GM19025 (cell line): ENCODE data around the gene USHBP1.

Source experiments
- ATAC-seq: cut with Tn5 transposase; IDR thresholded peaks from one replicate; pipeline ENCODE4 v1.9.1; 2021; ENCODE audit warnings: mild to moderate bottlenecking, low read depth, moderate library complexity; ENCODE audit not compliant: unreplicated experiment

The USHBP1 gene

DNA sequence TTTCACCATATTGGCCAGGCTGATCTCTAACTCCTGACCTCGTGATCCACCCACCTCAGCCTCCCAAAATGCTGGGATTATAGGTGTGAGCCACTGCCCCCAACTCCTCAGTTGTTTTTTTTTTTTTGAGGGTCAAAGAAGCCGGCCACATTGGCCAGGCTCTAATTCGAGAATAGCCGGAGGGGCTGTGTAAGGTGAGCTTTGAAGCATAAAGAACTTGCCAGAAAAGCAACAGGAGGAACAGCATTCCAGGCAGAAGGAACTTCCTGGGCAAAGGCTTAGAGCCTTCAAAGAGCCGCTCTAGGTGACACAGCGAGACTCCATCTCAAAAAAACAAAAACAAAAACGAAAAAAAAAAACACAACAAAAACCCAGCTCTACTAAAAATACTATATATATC lies 1.5 kb upstream of the USHBP1 start:
- no peak for ATAC-seq

GRCh38 chr19:17263712-17264640 lies 569 bp downstream of the USHBP1 start:
- no peak for ATAC-seq

- no peak for ATAC-seq
Measured at GRCh38 chr19:17262557-17262956, 2.0 kb downstream of the USHBP1 start.

DNA sequence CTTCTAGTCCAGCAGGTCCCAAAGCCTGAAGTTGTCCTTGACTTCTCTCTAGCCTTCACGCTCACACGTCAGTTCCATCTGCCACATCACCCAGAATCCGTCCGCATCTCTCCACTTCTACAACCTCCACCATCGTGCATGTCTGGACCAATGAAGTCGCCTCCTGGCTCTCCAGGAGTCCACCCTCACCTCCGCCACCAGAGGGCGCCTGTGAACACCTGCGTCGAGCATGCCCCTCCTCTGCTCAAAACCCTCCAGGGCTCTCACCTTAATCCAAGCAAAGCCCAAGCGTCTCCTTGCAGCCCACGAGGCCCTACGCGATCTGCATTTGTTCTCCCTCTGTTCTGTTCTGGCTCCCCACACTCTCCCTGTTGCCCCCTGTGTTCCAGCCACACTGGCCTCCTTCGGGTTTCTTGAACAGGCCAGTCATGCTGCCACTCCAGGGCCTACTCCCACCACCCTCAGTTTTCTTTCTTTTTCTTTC lies 3.7 kb downstream of the USHBP1 start:
- ATAC-seq: peak; percentile 70

DNA sequence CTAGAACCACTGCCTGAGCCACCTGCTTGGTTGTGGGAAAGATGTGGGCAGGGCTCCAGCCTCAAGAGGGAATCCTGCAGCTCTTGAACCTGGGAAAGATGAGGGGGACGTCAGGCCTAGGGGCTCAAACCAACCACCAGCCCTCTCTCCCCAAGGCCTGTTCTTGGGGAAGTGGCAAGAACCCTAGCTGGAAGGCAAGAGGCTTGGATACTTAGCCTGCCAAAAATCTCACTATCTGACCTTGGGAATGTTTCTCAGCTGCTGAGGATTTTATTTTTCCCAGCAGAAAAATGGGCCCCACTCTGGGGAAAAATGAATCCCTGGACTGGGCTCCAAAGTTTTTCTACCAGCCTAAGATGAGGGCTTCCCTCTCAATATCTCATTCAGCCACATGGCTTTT lies 4.6 kb downstream of the USHBP1 start:
- ATAC-seq: no peak

DNA sequence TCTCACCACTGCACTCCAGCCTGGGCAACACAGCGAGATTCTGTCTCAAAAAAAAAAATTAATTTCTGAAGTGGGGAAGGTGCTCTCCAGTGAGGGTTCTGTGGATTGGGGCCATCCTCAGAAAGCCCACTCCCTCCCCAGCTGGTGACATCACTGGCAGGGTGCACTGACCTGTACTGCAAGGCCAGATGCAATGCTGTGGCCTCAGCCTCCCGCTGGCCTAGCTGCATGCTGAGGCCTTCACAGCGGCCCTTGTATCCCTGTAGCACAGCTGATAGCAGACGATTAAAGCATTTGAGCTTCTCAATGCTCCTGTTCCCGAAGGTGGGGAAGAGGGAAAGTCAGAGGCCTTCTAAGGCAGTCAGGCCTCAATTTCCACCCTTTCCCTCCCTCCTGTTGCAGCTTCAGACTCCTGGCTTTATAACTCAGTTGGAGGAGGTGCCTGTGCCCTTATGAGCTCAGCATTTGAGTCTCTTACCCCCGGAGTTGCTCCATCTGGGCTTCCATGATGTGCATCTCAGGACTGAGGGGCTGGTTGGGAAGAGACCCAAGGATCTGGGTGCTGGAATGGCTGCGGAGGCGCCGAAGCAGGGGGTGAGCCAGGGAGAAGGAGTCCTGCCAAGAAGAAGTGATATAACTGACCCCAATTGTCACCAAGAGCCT lies 5.3 kb downstream of the USHBP1 start:
- no peak for ATAC-seq

DNA sequence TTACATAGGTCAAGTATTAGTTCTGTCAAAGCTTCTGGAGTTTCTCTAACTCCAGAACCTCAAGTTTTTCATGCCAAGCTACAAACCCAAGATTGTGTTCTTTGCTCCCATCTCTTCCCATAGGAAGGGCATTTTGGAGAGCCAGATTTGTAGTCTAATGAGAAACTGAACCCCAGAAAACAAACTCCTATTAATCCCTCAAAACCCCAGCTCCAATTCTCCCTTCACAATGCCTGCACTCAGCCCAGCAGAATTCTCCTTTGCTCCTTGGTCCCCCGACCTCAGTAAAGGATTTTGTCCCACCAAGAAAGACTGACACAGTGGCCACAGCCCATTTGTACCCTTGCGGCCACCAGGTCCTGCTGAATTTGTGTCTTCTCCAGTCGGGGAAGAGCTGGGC lies 8.4 kb downstream of the USHBP1 start:
- ATAC-seq: no peak

DNA sequence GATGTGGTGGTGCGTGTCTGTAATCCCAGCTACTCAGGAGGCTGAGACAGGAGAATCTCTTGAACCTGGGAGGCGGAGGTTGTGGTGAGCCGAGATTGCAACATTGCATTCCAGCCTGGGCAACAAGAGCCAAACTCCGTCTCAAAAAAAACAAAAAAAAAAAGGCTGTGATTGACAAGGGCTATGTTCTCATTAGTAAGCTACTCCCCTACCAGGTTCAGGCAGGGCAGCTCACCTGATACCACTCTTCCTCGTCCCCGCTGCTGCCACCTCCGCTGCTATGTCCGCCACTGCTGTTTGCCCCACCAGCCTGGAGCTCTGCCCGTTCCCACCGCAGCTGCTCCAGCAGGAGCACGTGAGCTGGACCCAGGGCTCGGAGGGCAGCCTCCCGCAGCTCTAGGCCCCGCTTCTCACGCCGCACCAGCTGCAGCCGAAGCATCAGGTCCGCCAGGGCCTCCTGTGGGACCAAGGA lies 9.4 kb downstream of the USHBP1 start:
- no peak for ATAC-seq

DNA sequence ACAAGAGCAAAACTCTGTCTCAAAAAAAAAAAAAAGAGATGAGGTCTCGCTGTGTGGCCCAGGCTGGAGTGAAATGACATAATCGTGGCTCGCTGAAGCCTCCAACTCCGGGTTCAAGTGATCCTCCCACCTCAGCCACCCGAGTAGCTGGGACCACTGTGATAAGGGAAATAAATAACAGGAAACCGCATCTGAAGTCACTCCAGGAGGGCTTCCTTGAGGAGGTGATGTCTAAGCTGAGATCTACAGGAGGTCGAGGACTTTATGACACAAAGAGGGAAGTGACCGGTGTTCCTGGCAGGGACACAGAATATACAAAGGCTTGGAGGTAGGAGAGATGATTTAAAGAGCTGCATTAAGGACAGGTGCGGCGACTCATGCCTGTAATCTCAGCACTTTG lies 9.9 kb downstream of the USHBP1 start:
- ATAC-seq: no peak

DNA sequence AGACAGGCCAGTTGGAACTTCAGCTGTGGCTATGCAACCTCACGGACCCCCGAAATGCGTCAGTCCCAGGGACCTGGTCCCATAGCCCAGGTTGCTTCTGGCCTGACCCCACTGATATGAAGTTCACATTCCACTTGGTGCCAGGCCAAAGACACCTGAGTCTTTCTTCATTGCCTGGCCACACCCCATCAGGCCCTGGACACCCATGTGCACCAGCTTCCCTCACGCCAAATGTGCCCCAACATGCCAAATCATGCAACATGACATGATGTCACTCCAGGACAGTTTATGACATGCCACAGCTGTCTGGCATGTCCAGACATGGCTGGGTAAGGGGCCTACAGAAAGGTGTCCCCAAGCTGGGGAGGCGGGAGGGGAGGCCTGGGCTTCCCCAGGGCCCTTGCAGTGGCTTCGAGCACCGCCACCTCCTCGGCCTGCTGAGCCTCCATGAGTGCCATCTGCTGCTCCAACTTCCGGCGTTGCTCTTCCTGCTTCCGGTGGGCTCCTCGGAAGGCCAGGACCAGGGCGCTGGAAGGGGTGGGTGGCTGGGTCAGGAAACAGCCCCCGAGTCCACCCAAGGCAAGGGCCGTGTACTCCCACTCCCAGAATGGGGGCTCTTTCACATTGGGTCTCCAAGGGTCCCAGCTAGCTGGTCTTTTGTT lies 14.5 kb downstream of the USHBP1 start:
- ATAC-seq: no peak

DNA sequence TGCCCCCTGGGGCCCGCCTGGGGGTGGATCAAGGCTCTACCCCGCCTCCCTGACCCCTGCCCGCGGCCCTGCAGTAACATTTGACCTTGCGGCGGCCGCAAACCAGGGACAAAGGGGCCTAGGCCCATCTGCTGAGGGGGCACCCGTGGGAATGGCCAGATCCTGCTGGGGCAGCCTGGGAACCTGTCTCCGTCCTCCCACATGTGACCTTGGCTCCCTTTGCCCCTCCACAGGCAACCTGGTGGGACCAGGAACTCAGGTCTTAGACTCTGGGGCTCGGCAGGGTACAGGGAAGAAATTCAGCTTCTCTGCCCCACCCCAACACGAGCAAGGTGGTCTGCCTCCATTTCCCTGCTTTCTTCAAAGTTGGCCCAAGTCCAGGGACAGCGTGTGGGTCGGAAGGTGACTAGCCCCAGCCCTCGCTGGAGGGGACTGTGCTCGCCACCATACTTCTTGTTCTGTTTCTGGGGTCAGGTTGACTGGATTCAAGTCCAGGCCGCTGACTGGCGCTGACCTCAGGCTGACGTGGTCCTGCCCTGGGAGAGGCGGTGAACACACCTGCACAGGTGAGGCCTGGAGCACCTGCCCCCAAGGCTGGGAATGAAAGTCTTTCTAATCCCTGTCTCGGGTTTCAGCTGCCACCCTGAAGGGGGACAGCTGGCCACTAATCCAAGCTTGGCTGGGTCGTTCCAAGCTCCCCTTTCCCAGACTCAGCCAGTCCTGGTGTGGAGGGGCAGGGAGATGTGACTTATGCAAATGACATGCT lies 16.4 kb downstream of the USHBP1 start:
- no peak for ATAC-seq

DNA sequence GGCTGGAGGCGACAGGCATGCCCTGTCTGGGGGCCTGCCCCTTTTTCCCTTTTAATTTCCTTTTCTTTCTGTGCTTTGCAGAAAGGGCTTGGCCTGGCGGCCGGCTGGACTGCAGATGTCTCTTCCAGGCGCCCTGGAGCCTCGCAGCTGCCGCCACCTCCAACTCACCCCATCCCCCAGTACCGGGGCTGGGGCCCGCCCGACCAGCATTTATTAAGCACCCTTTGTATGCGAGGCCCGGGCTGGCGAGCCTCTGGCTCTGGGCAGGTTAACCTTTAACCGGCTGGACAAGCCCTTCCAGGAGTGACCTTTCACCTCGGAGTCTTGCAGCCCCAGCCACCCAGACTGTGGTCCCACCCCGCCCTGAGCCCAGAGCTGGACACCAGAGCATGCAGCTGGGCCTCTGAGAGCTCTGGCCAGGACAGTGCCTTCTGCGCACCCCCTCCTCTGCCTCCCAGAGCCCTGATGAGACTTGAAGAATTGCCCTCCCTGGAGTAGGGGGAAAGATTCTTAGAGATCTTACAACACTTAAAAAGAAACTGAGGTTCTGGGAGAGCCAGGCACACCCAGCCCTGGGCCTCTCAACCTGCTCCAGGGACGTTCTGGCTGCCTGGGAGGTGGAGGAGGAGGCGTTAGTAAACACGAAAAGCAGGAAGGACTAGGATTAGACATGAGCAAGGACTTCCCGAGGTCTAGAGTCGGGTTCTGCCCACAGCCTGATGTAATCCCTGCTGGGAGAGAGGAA lies 17.7 kb downstream of the USHBP1 start:
- ATAC-seq: no peak

DNA sequence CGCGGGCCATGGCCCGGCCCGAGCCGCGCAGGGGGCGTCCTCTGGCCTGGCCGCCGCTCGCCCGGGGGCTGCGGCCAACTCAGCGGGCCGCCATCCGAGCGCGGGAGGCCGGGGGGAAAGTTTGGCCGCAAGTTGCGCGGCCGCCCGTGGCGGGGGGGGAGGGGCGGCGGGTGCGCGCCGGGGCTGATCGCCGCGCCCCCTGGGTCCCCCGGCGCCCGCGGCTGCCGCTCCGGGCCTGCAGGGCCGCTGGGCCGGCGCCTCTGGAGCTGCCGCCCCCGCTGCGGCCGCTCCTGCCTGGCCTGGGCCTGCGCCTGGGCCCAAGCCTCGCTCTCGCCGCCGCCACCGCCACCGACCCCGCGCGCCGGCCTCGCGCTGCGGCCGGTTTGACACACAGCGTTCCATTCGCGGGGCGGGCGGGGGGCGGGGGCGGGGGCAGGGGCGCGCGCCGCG lies 19.0 kb downstream of the USHBP1 start, which contains the start of gene NR2F6:
Gene NR2F6 (minus strand): TSS at position 385 of the 450 bp plus-strand sequence. CDS start 699 bp downstream, outside the sequence.
- no peak for ATAC-seq

- ATAC-seq: peak; percentile 33
Measured at GRCh38 chr19:17244618-17245534, 19.7 kb downstream of the USHBP1 start.

GRCh38 chr19:17243830-17244617 lies 20.5 kb downstream of the USHBP1 start:
- no peak for ATAC-seq

- ATAC-seq: no peak
Measured at GRCh38 chr19:17243211-17243829, 21.2 kb downstream of the USHBP1 start.
